Measurements from ENCODE around the gene ZC3HAV1L.
"Not testable (repeated sequence)": the region's sequence is repeated elsewhere in the genome, so short reads cannot be mapped to it uniquely, and the experiment has no call there.

Gene ZC3HAV1L

DNA sequence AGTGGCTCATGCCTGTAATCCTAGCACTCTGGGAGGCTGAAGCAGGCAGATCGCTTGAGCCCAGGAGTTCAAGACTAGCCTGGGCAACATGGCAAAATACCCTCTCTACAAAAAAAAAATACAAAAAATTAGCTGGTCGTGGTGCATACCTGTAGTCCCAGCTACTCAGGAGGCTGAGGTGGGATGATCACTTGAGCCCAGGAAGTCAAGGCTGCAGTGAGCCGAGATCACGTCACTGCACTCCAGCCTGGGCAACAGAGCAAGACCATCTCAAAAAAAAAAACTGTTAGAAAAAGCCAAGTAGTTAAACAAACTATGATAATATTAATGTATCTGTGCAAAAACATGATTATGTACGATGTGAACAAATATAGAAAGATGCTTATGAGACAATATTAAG, 10.0 kb downstream of the ZC3HAV1L start:
- not testable (repeated sequence) for H3K4me3 Mint-ChIP-seq, H3K27me3 Mint-ChIP-seq, H3K9me3 Mint-ChIP-seq, H3K4me1 Mint-ChIP-seq, H3K27ac Mint-ChIP-seq, DNase-seq
- CTCF ChIA-PET = interaction anchor here (0.6 to 1.6 kb wide), 4 partner anchors 9 to 139 kb away, joined by 3 to 7 read pairs (median 4); no protein-coding TSS in a partner anchor
- H3K36me3 Mint-ChIP-seq = peaks cover 49% of the 10 kb centered on the region

DNA sequence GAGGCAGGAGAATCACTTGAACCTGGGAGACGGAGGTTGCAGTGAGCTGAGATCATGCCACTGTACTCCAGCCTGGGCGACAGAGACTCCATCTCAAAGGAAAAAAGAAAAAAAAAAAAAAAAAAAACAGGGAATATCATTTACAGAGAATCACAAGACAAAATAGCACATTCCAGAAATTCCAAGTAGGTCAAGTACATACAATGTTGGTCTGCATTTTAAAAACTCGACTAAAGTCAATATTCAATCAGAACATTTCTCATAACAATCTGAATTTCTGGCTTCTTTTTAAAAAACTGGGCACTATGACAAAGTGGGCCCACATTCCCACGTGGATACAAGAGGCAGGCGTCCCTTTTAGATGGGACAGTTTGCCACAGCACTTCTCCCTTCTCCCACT, 12.8 kb downstream of the ZC3HAV1L start:
- Mint-ChIP-seq H3K36me3 (peaks cover 36% of the 10 kb centered on the region), H3K27me3 (no peaks in the 10 kb centered on the region), H3K4me3 (no peak overlapping the region), H3K9me3 (no peaks in the 10 kb centered on the region), H3K27ac (no peak overlapping the region), H3K4me1 (peaks cover 3% of the 10 kb centered on the region)
- no peak for DNase-seq
- CTCF ChIA-PET = interaction anchor here (1.5 to 3.4 kb wide), 2 partner anchors 14 to 137 kb away, joined by 3 to 9 read pairs; no protein-coding TSS in a partner anchor

DNA sequence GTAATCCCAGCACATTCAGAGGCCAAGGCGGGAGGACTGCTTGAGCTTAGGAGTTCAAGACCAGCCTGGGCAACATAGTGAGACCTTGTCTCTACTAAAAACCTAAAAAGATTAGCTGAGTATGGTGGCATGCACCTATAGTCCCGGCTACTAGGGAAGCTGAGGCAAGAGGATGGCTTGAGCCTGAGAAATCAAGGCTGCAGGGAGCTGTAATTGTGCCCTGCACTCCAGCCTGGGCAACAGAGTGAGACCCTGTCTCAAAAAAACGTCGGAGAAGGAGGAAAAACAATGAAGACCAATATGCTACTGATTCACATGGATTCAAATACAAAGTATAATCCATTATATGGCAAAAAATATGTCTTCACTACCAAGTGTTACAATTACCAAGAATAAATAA, 13.6 kb downstream of the ZC3HAV1L start:
- Mint-ChIP-seq H3K4me3 (no peak overlapping the region), H3K27me3 (no peaks in the 10 kb centered on the region), H3K27ac (no peak overlapping the region), H3K36me3 (peaks cover 36% of the 10 kb centered on the region), H3K9me3 (no peaks in the 10 kb centered on the region), H3K4me1 (peaks cover 5% of the 10 kb centered on the region)
- no peak for DNase-seq
- CTCF ChIA-PET = interaction anchor here (3.4 kb wide), 1 partner anchor 136 kb away, joined by 9 read pairs; no protein-coding TSS in a partner anchor

DNA sequence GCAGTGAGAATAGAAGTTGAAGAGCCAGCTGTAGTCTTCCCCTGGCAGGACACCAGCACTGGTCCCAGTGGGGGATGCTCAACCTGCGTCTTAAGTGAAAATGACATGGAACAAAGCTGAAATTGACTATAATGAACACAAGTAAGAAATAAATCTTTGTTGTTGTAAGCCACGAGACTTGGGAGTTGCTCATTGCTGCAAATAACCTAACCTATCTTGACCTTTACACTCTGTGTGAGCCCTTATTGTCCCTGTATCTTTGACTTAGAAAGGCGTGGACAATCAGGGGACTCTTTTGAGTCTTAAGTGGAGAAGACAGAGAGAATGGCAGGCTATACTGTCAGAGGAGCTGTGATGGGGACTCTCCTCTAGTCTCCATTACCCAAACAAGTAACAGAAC, 16.9 kb downstream of the ZC3HAV1L start:
- H3K9me3 Mint-ChIP-seq = no peaks in the 10 kb centered on the region
- no peak overlapping the region for H3K4me3 Mint-ChIP-seq
- no peak for DNase-seq
- peaks cover 17% of the 10 kb centered on the region for H3K27me3 Mint-ChIP-seq
- CTCF ChIA-PET = interaction anchor here (1.0 to 3.0 kb wide), 3 partner anchors 10 to 56 kb away, joined by 5 to 14 read pairs (median 12); no protein-coding TSS in a partner anchor
- no peak overlapping the region for H3K27ac Mint-ChIP-seq
- H3K36me3 Mint-ChIP-seq = peaks cover 18% of the 10 kb centered on the region
- H3K4me1 Mint-ChIP-seq = peaks cover 9% of the 10 kb centered on the region

DNA sequence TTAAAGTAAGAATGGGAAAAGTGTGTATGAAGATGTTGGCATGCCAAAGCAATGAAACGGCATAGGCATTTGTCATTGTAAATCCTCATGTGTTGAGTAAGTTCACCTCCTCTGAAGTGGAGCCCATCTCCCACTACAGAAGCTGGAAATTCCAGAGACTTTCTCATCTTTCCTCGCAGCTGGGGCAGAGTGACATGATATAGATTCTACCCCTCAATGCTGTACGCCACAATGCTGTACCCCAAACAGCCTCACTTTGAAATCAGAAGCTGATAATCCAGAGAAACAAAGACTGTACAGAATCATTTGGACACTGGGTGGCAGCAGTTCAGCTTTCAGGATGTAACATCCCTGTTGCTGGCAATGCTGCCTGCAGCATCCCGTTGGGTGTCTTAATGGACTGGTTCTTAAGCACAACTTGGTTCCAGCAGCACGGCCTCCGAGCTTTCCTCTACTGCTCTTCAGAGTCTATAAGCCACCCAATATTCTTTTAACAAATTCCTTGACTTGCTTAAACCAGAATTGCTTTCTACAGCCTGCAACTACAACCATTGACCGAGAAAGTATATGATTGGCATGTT, 18.8 kb downstream of the ZC3HAV1L start:
- peak; percentile 79 for DNase-seq
- peaks cover under 1% of the 10 kb centered on the region for H3K9me3 Mint-ChIP-seq
- no peak overlapping the region for H3K4me3 Mint-ChIP-seq
- H3K27ac Mint-ChIP-seq = no peak overlapping the region
- CTCF ChIA-PET = interaction anchor here (0.7 to 3.3 kb wide), 26 partner anchors 9 to 481 kb away, joined by 3 to 23 read pairs (median 4); no protein-coding TSS in a partner anchor
- peaks cover 6% of the 10 kb centered on the region for H3K36me3 Mint-ChIP-seq
- H3K4me1 Mint-ChIP-seq = peaks cover 9% of the 10 kb centered on the region
- H3K27me3 Mint-ChIP-seq = peaks cover 17% of the 10 kb centered on the region

DNA sequence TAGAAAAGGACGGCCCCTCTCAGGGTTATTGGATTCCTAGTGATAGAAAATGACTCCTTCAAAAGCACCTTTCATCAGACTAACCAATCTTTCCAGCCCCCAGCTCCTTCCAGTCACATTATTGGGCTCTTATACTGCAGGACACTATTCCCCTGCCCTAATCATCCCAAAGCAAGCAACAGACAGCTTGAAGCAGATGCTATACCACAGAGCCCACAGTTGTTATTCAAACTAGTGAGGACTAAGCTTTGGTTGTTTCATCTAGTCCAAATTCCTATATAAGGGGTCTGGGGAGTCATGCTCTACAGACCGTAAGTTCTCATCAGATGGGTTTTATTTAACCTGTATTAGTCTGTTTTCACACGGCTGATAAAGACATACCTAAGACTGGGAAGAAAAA, 24.5 kb downstream of the ZC3HAV1L start:
- peaks cover 13% of the 10 kb centered on the region for H3K27me3 Mint-ChIP-seq
- no peaks in the 10 kb centered on the region for H3K4me1 Mint-ChIP-seq
- no peaks in the 10 kb centered on the region for H3K36me3 Mint-ChIP-seq
- H3K27ac Mint-ChIP-seq = no peak overlapping the region
- H3K4me3 Mint-ChIP-seq = no peak overlapping the region
- peaks cover 12% of the 10 kb centered on the region for H3K9me3 Mint-ChIP-seq
- CTCF ChIA-PET = no interaction called here
- no peak for DNase-seq

DNA sequence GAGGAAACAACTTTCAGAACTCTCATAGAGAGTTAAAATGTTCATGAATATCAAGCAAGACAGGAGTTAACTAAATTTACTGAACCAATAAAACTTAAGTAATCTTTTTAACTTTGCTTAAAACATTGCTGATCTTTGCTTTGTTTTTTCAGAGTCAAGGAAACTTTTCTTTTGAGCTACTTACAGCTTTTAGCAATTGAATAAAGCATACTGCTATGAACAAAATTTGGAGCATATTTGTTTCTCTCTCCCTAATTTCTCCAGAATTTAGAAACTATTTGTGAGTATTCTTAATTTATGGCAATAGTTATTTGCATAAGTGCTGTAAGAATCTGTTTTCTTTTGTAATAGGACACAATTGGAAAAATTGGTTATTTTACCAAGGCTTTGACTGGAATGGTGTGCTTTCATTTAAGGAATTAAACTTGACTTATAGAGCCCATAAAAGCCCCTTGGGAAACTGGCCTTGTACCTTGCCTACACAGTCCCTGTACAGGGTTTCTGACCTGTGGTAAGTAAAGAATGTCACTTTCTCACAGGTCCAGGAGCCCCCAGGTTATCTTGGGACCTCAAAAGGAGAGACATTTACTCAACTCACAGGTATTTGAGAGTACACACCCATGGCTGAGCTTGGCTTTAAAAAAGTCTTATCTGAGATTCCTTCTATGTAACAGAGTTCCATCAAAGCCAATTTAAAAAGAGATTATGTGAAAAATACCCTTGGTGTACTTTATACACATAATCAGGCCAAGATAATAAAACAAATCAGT, 31.3 kb downstream of the ZC3HAV1L start:
- Mint-ChIP-seq H3K4me3 (no peak overlapping the region), H3K9me3 (peaks cover 29% of the 10 kb centered on the region), H3K27ac (no peak overlapping the region), H3K4me1 (peaks cover 6% of the 10 kb centered on the region), H3K36me3 (no peaks in the 10 kb centered on the region), H3K27me3 (peaks cover 24% of the 10 kb centered on the region)
- CTCF ChIA-PET = interaction anchor here (0.6 kb wide), 1 partner anchor 99 kb away, joined by 3 read pairs; no protein-coding TSS in a partner anchor
- DNase-seq = no peak

DNA sequence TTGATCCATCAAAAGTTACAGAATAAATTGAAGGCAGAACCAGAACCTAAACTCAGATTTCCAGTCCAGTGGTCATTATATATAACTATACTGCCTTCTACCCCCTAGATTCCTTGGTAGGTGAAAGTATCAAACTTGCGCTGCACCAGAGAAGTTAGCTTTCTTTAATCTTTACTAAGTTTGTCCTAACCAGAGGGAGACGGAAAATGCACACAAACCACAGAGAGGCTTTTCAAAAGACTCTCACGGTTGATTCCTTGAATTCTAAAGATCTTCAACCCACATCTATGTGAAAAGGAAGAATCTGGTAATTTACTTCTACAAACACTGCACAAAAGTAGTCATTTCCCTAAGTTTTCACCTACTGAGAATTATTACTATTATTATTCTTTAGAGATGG, 36.4 kb downstream of the ZC3HAV1L start:
- DNase-seq = no peak
- Mint-ChIP-seq H3K27ac (no peak overlapping the region), H3K27me3 (peaks cover 41% of the 10 kb centered on the region), H3K36me3 (no peaks in the 10 kb centered on the region), H3K4me1 (peaks cover 16% of the 10 kb centered on the region), H3K4me3 (no peak overlapping the region), H3K9me3 (peaks cover 12% of the 10 kb centered on the region)
- CTCF ChIA-PET = no interaction called here

DNA sequence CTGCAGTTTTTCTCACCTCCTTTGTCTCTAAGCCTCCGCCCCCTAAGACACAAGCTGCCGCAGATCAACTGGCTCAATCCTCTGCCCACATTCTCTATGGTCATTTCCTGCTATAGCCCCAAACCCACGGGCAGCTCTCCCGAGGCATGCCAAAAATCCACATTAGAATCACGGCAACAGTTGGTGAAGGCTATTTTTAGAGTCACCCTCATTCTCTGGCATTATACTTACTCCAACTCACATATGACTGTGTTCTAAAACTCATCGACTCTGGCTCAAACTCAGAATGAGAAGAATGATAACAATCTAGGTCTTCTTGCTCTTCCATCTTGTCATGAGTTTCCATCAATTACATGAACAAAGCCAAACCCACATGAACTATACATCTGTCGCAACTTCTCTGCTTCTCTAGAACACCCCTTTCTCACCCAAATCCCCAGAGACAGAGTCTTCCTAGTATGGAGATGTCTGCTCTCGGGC, 43.8 kb downstream of the ZC3HAV1L start:
- H3K27me3 Mint-ChIP-seq = peaks cover 51% of the 10 kb centered on the region
- no peak overlapping the region for H3K4me3 Mint-ChIP-seq
- CTCF ChIA-PET = interaction anchor here (1.4 kb wide), 1 partner anchor 10 kb away, joined by 5 read pairs; no protein-coding TSS in a partner anchor
- no peaks in the 10 kb centered on the region for H3K4me1 Mint-ChIP-seq
- DNase-seq = no peak
- H3K27ac Mint-ChIP-seq = no peak overlapping the region
- peaks cover 7% of the 10 kb centered on the region for H3K9me3 Mint-ChIP-seq
- H3K36me3 Mint-ChIP-seq = no peaks in the 10 kb centered on the region

DNA sequence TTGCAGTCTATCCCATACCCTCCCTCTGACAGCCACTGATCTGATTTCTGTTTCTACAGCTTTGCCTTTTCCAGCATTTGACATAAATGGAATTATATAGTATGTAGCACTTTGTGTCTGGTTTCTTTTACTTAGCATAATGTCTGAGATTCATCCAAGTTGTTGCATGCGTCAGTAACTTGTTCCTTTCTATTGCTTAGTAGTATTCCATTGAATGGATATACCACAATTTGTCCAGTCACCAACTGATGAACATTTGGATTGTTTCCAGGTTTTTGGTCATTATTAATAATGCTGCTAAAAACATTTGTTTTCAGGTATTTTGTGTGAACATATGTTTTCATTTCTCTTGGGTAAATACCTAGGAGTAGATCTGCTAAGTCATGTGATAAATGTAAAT, 48.2 kb downstream of the ZC3HAV1L start:
- H3K36me3 Mint-ChIP-seq = no peaks in the 10 kb centered on the region
- no peak overlapping the region for H3K4me3 Mint-ChIP-seq
- CTCF ChIA-PET = interaction anchor here (2.0 kb wide), 1 partner anchor 101 kb away, joined by 7 read pairs; no protein-coding TSS in a partner anchor
- H3K27ac Mint-ChIP-seq = no peak overlapping the region
- H3K4me1 Mint-ChIP-seq = no peaks in the 10 kb centered on the region
- no peak for DNase-seq
- H3K27me3 Mint-ChIP-seq = peaks cover 39% of the 10 kb centered on the region
- peaks cover 7% of the 10 kb centered on the region for H3K9me3 Mint-ChIP-seq

DNA sequence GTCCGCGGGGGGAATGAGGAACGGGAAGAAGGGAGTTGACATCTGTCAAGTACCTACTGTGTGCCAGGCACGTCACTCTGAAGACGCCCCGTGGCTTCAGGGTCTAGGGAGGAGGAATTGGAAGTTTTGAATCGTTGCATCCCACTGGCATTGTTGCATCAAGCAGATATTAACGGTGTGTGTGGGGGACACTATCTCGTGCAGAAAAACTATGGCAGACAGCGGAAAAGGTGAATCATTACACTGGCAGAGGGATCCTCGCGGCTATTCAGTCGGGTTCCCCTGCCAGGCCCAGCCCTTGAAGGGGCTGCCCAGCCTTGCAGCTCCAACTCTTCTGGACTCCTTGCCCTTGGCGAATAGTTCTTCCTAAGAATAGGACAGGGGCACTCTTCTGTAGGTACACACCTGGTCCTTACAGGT, 53.6 kb downstream of the ZC3HAV1L start:
- Mint-ChIP-seq H3K9me3 (no peaks in the 10 kb centered on the region), H3K27me3 (peaks cover 39% of the 10 kb centered on the region), H3K27ac (no peak overlapping the region), H3K4me3 (peak overlapping the region; percentile 60), H3K4me1 (peaks cover 13% of the 10 kb centered on the region), H3K36me3 (no peaks in the 10 kb centered on the region)
- DNase-seq = no peak
- CTCF ChIA-PET = interaction anchor here (0.7 to 5.0 kb wide), 4 partner anchors 11 to 98 kb away, joined by 3 to 49 read pairs (median 4); no protein-coding TSS in a partner anchor

DNA sequence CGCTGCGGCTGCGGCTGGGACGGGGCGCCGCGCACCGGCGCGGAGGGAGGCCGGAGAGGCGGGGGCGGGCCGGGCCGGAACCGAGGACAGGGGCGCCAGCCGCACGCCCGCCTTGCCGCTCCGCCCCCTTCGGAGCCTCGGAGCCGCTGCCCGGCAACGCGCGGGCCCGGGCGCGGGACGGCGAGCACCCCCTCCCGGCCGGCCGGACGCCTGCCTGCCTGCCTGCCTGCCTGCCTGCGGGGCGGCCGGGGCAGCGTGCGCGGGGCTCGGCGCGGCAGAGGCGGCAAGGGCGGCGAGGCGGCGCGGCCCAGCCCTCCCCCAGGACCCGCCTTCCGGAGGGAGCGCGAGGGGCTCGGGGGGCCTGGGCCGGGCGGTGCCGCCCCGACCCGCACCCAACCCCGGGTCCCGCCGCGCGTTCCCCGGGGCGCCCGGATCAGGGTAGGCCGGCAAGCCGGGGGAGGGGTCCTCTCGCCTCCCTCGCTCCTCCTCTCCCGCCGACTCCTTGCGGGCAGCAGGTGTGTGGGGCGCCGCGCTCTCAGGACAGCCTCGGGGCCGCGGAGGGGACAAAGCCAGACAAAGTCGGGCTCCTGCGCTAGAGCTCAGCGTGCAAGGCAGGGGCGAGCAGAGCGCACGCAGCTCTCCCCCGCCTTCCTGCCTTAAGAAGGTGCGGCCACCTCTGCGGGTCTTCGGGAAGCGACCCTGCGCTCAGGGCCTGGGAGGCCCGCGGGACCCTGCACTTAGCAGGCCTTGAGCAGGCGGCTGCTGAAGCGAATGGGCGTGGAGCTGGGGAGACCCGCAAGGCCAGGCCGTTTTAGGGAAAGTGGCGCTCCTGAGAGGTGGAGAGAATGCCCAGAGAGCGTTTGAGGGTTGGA, 54.3 kb downstream of the ZC3HAV1L start, which contains the start of gene KIAA1549:
Gene KIAA1549 (minus strand): TSS at position 58 of the 872 bp plus-strand sequence. CDS start 120 bp downstream, outside the sequence.
- CTCF ChIA-PET = interaction anchor here (0.7 to 5.0 kb wide), 6 partner anchors 11 to 97 kb away, joined by 3 to 49 read pairs (median 4); no protein-coding TSS in a partner anchor
- Mint-ChIP-seq H3K4me3 (peak within 1 kb of the TSS; percentile 86), H3K9me3 (no peaks in the 10 kb centered on the region), H3K4me1 (peaks cover 13% of the 10 kb centered on the region), H3K36me3 (no peaks in the 10 kb centered on the region), H3K27ac (peak within 1 kb of the TSS; percentile 5), H3K27me3 (peaks cover 39% of the 10 kb centered on the region)
- peak; percentile 73 for DNase-seq

DNA sequence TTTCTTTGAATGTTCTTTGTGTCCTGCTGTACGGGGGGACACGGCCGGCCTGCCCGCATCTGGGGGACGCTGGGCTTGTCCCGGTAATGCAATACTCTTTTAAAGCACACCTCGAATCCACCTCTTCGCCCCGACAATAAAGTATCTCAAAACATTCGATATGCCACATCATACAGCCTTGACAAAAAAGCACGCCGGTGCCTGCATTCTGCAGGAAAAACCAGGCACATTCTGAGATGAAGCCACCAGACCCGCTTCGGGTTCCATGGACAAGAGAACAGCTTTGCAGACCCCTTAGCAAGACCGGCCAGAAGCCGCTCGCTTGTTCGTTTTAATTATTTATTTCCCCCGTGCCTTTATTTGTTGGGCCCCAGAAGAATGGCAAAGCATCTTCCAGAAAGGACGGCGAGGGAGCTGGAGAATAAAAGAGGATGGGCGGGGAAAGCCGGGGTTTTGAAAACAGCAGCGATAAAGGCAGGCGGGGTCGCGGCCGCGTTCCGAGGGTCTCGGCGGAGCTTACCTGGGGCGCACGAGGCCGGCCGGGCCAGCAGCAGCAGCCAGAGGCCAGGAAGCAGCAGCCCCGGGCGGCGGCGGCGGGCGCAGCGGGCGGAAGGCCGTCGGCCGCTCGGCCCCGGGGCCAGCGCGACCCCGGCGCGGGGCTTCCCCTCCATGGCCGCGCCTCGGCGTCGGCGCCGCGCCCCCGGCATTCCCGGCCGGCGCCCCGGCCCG, 55.1 kb downstream of the ZC3HAV1L start:
- Mint-ChIP-seq H3K36me3 (no peaks in the 10 kb centered on the region), H3K9me3 (no peaks in the 10 kb centered on the region), H3K4me1 (peaks cover 13% of the 10 kb centered on the region), H3K4me3 (peak overlapping the region; percentile 86), H3K27me3 (peaks cover 34% of the 10 kb centered on the region), H3K27ac (peak overlapping the region; percentile 5)
- peak; percentile 37 for DNase-seq
- CTCF ChIA-PET = interaction anchor here (1.0 to 5.0 kb wide), 6 partner anchors 11 to 93 kb away, joined by 3 to 49 read pairs (median 5); no protein-coding TSS in a partner anchor
